SK-N-SH (cell line): ENCODE measurements around the gene HDAC4.

ENCODE experiments used
- CTCF ChIP-seq: fragments of 200-600 bp; sonication (generic); IDR thresholded peaks from 2 replicates; pipeline ENCODE4 v1.6.1; 2017; ENCODE audit warnings: antibody characterized with exemption, mild to moderate bottlenecking, moderate library complexity
- EP300 ChIP-seq, 2 experiments: IDR thresholded peaks; 2 replicates each; pipeline versions ENCODE4 v1.4.0 to v1.6.1; 2012; ENCODE audit warnings: borderline replicate concordance in 1 of 2, low read depth in 1 of 2, low read length in 1 of 2
- EZH2phosphoT487 ChIP-seq: fragments of 200-600 bp; sonication (generic); IDR thresholded peaks from 2 replicates; pipeline ENCODE4 v1.6.1; 2017; ENCODE audit warnings: low read depth, mixed run types, mild to moderate bottlenecking, antibody characterized with exemption, moderate library complexity, borderline replicate concordance
- GATA2 ChIP-seq: sonication (generic); formaldehyde crosslinking; IDR thresholded peaks from 2 replicates; pipeline ENCODE4 v1.5.0; 2020; ENCODE audit warnings: mild to moderate bottlenecking, missing genetic modification reagents
- JUND ChIP-seq: IDR thresholded peaks from 2 replicates; pipeline ENCODE4 v1.4.0; 2012
- MEF2A ChIP-seq: IDR thresholded peaks from 2 replicates; pipeline ENCODE4 v1.4.0; 2012; ENCODE audit warnings: low read depth, borderline replicate concordance
- POLR2AphosphoS5 ChIP-seq: IDR thresholded peaks from 2 replicates; pipeline ENCODE4 v1.6.1; 2012; ENCODE audit warnings: low read depth, low read length
- RCOR1 ChIP-seq: fragments of 150-350 bp; IDR thresholded peaks from 2 replicates; pipeline ENCODE4 v1.6.1; 2017; ENCODE audit warnings: antibody characterized with exemption, low read length
- SIN3A ChIP-seq: IDR thresholded peaks from 2 replicates; pipeline ENCODE4 v1.6.1; 2012; ENCODE audit warnings: low read depth, mild to moderate bottlenecking, low read length, moderate library complexity, borderline replicate concordance
- SMC3 ChIP-seq: IDR thresholded peaks from 2 replicates; pipeline ENCODE4 v1.6.1; 2012; ENCODE audit warnings: low read depth, low read length, improper control_type of control experiment
- TAF1 ChIP-seq: IDR thresholded peaks from 2 replicates; pipeline ENCODE4 v1.6.1; 2012; ENCODE audit warnings: low read depth, mild to moderate bottlenecking, low read length, moderate library complexity, borderline replicate concordance
- TF ChIP-seq, protein P1 (sequence below): IDR thresholded peaks from 2 replicates; pipeline ENCODE4 v1.6.1; 2012; ENCODE audit warnings: mild to moderate bottlenecking, low read depth, low read length, moderate library complexity
- TF ChIP-seq, protein P2 (sequence below): IDR thresholded peaks from 2 replicates; pipeline ENCODE4 v1.4.0; 2012; ENCODE audit warnings: low read depth
- TF ChIP-seq, protein P3 (sequence below): fragments of 150-350 bp; IDR thresholded peaks from 2 replicates; pipeline ENCODE4 v1.6.1; 2017; ENCODE audit warnings: antibody characterized with exemption, low read length, low read depth, borderline replicate concordance

GRCh38 chr2:239365071-239365781 is 35.6 kb downstream of the HDAC4 start:
- TF ChIP-seq CTCF (no peak), EZH2phosphoT487 (no peak), GATA2 (CRISPR knock-in tag) (no peak), SMC3 (no peak), JUND (no peak), EP300 (IDR thresholded peaks at IDR 0.05; ENCODE audit: borderline replicate concordance in 1 of 2, low read depth in 1 of 2, low read length in 1 of 2) (no peak), SIN3A (no peak), POLR2AphosphoS5 (no peak), MEF2A (no peak), RCOR1 (no peak), TAF1 (no peak)
- TF ChIP-seq, protein P1, sequence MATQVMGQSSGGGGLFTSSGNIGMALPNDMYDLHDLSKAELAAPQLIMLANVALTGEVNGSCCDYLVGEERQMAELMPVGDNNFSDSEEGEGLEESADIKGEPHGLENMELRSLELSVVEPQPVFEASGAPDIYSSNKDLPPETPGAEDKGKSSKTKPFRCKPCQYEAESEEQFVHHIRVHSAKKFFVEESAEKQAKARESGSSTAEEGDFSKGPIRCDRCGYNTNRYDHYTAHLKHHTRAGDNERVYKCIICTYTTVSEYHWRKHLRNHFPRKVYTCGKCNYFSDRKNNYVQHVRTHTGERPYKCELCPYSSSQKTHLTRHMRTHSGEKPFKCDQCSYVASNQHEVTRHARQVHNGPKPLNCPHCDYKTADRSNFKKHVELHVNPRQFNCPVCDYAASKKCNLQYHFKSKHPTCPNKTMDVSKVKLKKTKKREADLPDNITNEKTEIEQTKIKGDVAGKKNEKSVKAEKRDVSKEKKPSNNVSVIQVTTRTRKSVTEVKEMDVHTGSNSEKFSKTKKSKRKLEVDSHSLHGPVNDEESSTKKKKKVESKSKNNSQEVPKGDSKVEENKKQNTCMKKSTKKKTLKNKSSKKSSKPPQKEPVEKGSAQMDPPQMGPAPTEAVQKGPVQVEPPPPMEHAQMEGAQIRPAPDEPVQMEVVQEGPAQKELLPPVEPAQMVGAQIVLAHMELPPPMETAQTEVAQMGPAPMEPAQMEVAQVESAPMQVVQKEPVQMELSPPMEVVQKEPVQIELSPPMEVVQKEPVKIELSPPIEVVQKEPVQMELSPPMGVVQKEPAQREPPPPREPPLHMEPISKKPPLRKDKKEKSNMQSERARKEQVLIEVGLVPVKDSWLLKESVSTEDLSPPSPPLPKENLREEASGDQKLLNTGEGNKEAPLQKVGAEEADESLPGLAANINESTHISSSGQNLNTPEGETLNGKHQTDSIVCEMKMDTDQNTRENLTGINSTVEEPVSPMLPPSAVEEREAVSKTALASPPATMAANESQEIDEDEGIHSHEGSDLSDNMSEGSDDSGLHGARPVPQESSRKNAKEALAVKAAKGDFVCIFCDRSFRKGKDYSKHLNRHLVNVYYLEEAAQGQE = no peak
- TF ChIP-seq, protein P2, sequence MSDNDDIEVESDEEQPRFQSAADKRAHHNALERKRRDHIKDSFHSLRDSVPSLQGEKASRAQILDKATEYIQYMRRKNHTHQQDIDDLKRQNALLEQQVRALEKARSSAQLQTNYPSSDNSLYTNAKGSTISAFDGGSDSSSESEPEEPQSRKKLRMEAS = no peak
- TF ChIP-seq, protein P3, sequence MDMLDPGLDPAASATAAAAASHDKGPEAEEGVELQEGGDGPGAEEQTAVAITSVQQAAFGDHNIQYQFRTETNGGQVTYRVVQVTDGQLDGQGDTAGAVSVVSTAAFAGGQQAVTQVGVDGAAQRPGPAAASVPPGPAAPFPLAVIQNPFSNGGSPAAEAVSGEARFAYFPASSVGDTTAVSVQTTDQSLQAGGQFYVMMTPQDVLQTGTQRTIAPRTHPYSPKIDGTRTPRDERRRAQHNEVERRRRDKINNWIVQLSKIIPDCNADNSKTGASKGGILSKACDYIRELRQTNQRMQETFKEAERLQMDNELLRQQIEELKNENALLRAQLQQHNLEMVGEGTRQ = no peak
